ENCODE measurements around the gene PPIA. TPM values are rescaled to one million over a fixed set of nuclear protein-coding genes. Genes with fewer than 3 reads are reported as not detected.

PPIA gene
- polyA plus RNA-seq, 1 donor from 2014 or later: 2,769 TPM

DNA sequence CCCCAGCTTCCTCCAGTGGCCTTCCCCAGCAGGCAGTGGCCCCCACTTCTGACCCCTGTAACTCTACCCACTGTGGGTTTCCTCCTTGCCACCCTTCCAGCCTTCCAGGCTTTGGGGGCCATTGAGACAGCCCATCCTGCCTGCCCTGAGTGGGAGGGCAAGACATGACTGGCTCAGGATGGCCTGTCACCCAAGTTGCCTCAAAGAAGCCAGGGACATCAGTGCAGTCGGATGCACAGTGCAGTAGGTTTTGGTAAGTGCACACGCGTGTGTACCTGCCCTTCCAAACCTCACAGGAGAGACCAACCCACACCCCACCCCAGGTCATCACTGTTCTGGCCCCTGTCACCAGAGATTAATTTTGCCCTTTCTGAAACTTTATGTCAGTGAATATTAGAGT, 25.1 kb upstream of the PPIA start:
- no peaks in the 10 kb centered on the region for H3F3A ChIP-seq (ENCODE audit: insufficient read depth, low read length, poor library complexity, severe bottlenecking)
- H3K4me3 ChIP-seq (ENCODE audit: low read length): no peak overlapping the region
- H3K4me2 ChIP-seq (ENCODE audit: low read length): no peak overlapping the region
- H3K9me2 ChIP-seq (ENCODE audit: insufficient read depth, low read length): no peaks in the 10 kb centered on the region
- H3K27me3 ChIP-seq (ENCODE audit: insufficient read depth, low read depth, low read length): no peaks in the 10 kb centered on the region
- no peak overlapping the region for H2AFZ ChIP-seq (ENCODE audit: low read depth, low read length)
- no peaks in the 10 kb centered on the region for H4K20me1 ChIP-seq (ENCODE audit: insufficient read depth)
- TF ChIP-seq TAF1 (IDR thresholded peaks at IDR 0.05; ENCODE audit: low read depth) (no peak), MXI1 (conservative IDR thresholded peaks at IDR 0.05; ENCODE audit: poor library complexity, severe bottlenecking) (no peak), RAD21 (conservative IDR thresholded peaks at IDR 0.05) (no peak), SMC3 (conservative IDR thresholded peaks at IDR 0.05; ENCODE audit: poor library complexity) (no peak), EZH2 (IDR thresholded peaks at IDR 0.05; ENCODE audit: borderline replicate concordance, insufficient read depth, low read length, poor library complexity, severe bottlenecking) (no peak), POLR2AphosphoS5 (IDR thresholded peaks at IDR 0.05) (no peak)
- TF ChIP-seq, protein P1, sequence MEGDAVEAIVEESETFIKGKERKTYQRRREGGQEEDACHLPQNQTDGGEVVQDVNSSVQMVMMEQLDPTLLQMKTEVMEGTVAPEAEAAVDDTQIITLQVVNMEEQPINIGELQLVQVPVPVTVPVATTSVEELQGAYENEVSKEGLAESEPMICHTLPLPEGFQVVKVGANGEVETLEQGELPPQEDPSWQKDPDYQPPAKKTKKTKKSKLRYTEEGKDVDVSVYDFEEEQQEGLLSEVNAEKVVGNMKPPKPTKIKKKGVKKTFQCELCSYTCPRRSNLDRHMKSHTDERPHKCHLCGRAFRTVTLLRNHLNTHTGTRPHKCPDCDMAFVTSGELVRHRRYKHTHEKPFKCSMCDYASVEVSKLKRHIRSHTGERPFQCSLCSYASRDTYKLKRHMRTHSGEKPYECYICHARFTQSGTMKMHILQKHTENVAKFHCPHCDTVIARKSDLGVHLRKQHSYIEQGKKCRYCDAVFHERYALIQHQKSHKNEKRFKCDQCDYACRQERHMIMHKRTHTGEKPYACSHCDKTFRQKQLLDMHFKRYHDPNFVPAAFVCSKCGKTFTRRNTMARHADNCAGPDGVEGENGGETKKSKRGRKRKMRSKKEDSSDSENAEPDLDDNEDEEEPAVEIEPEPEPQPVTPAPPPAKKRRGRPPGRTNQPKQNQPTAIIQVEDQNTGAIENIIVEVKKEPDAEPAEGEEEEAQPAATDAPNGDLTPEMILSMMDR (IDR thresholded peaks at IDR 0.05; ENCODE audit: poor library complexity, severe bottlenecking): no peak
- no peak overlapping the region for H3K27ac ChIP-seq (ENCODE audit: low read length)
- no peak overlapping the region for H3K9ac ChIP-seq (ENCODE audit: low read length)
- H3K36me3 ChIP-seq (ENCODE audit: insufficient read depth, low read length): no peaks in the 10 kb centered on the region
- H3K79me2 ChIP-seq (replicated peaks; ENCODE audit: insufficient read depth, low read length): no peaks in the 10 kb centered on the region
- H3K9me3 ChIP-seq (ENCODE audit: low read length): no peaks in the 10 kb centered on the region

DNA sequence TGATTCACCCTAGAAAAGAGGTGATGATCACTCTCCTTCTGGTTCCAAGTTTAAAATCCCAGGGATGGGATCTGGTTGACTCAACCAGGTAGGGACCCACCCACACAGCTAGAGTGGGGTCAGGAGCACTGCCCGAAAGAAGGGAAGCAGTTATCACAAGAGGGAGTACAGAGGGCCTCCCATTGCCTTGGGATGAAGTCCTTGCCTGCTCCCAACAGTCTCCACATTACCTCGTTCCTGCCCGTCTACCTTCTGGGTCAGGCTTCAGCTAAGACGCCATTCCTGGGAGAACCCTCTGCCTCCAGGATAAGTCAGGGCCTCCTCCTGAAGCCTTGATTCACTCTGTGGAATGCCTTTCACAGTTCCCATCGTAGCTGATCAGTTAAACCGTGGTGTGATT, 24.0 kb upstream of the PPIA start:
- Histone ChIP-seq H3F3A (ENCODE audit: insufficient read depth, low read length, poor library complexity, severe bottlenecking) (no peaks in the 10 kb centered on the region), H3K4me3 (ENCODE audit: low read length) (no peak overlapping the region), H3K9me3 (ENCODE audit: low read length) (no peaks in the 10 kb centered on the region), H4K20me1 (ENCODE audit: insufficient read depth) (no peaks in the 10 kb centered on the region), H3K27ac (ENCODE audit: low read length) (no peak overlapping the region), H3K9me2 (ENCODE audit: insufficient read depth, low read length) (no peaks in the 10 kb centered on the region), H3K9ac (ENCODE audit: low read length) (no peak overlapping the region), H3K79me2 (replicated peaks; ENCODE audit: insufficient read depth, low read length) (no peaks in the 10 kb centered on the region), H2AFZ (ENCODE audit: low read depth, low read length) (no peak overlapping the region), H3K4me2 (ENCODE audit: low read length) (no peak overlapping the region), H3K27me3 (ENCODE audit: insufficient read depth, low read depth, low read length) (no peaks in the 10 kb centered on the region), H3K36me3 (ENCODE audit: insufficient read depth, low read length) (no peaks in the 10 kb centered on the region)
- no peak for TF ChIP-seq SMC3 (conservative IDR thresholded peaks at IDR 0.05; ENCODE audit: poor library complexity)
- TF ChIP-seq POLR2AphosphoS5 (IDR thresholded peaks at IDR 0.05): no peak
- TF ChIP-seq RAD21 (conservative IDR thresholded peaks at IDR 0.05): no peak
- TF ChIP-seq EZH2 (IDR thresholded peaks at IDR 0.05; ENCODE audit: borderline replicate concordance, insufficient read depth, low read length, poor library complexity, severe bottlenecking): no peak
- TF ChIP-seq, protein P1 (IDR thresholded peaks at IDR 0.05; ENCODE audit: poor library complexity, severe bottlenecking): no peak
- no peak for TF ChIP-seq EP300 (conservative IDR thresholded peaks at IDR 0.05; ENCODE audit: poor library complexity, severe bottlenecking)
- TF ChIP-seq, protein P2, sequence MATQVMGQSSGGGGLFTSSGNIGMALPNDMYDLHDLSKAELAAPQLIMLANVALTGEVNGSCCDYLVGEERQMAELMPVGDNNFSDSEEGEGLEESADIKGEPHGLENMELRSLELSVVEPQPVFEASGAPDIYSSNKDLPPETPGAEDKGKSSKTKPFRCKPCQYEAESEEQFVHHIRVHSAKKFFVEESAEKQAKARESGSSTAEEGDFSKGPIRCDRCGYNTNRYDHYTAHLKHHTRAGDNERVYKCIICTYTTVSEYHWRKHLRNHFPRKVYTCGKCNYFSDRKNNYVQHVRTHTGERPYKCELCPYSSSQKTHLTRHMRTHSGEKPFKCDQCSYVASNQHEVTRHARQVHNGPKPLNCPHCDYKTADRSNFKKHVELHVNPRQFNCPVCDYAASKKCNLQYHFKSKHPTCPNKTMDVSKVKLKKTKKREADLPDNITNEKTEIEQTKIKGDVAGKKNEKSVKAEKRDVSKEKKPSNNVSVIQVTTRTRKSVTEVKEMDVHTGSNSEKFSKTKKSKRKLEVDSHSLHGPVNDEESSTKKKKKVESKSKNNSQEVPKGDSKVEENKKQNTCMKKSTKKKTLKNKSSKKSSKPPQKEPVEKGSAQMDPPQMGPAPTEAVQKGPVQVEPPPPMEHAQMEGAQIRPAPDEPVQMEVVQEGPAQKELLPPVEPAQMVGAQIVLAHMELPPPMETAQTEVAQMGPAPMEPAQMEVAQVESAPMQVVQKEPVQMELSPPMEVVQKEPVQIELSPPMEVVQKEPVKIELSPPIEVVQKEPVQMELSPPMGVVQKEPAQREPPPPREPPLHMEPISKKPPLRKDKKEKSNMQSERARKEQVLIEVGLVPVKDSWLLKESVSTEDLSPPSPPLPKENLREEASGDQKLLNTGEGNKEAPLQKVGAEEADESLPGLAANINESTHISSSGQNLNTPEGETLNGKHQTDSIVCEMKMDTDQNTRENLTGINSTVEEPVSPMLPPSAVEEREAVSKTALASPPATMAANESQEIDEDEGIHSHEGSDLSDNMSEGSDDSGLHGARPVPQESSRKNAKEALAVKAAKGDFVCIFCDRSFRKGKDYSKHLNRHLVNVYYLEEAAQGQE (IDR thresholded peaks at IDR 0.05; ENCODE audit: borderline replicate concordance): no peak
- no peak for TF ChIP-seq TAF1 (IDR thresholded peaks at IDR 0.05; ENCODE audit: low read depth)
- TF ChIP-seq MXI1 (conservative IDR thresholded peaks at IDR 0.05; ENCODE audit: poor library complexity, severe bottlenecking): no peak

All from neural cell (in vitro differentiated cells).